Stomach smooth muscle (tissue), 2 donors: ENCODE results near the gene UBTF.

Source experiments
- H3K27ac ChIP-seq: one replicate; pipeline ENCODE4 v1.7.0; 2013; ENCODE audit warnings: mild to moderate bottlenecking, low read length, inconsistent platforms
- H3K27me3 ChIP-seq, 2 donors: one replicate each; pipeline ENCODE4 v1.7.0; 2013; ENCODE audit warnings: low read length in 2 of 2; ENCODE audit not compliant: insufficient read depth in 2 of 2, control insufficient read depth in 1 of 2
- H3K36me3 ChIP-seq, 2 donors: one replicate each; pipeline ENCODE4 v1.7.0; 2013; ENCODE audit warnings: low read length in 2 of 2; ENCODE audit not compliant: control insufficient read depth in 2 of 2, insufficient read depth in 2 of 2
- H3K4me1 ChIP-seq: one replicate; pipeline ENCODE4 v1.7.0; 2013; ENCODE audit warnings: low read length; ENCODE audit not compliant: control insufficient read depth, insufficient read depth
- H3K4me3 ChIP-seq, 2 donors: one replicate each; pipeline ENCODE4 v1.7.0; 2013; ENCODE audit warnings: low read length in 2 of 2
- H3K9ac ChIP-seq, 2 donors: one replicate each; pipeline ENCODE4 v1.7.0; 2013; ENCODE audit warnings: low read length in 2 of 2, mild to moderate bottlenecking in 1 of 2
- H3K9me3 ChIP-seq, 2 donors: one replicate each; pipeline ENCODE4 v1.7.0; 2013; ENCODE audit warnings: low read length in 2 of 2; ENCODE audit not compliant: control insufficient read depth in 2 of 2
- donor health status: healthy.
- donor health status: Pancreatic carcinoma.

The UBTF gene

GRCh38 chr17:44257815-44258760 is 38.6 kb upstream of the UBTF start:
- no peaks in the 10 kb centered on the region for H3K36me3 ChIP-seq
- no peak overlapping the region for H3K4me3 ChIP-seq
- H3K27ac ChIP-seq: no peak overlapping the region
- H3K4me1 ChIP-seq: no peaks in the 10 kb centered on the region
- no peak overlapping the region for H3K9ac ChIP-seq
- peaks cover 0 to 5% of the 10 kb centered on the region in 2 donors for H3K27me3 ChIP-seq
- no peaks in the 10 kb centered on the region for H3K9me3 ChIP-seq

- no peaks in the 10 kb centered on the region for H3K4me1 ChIP-seq
- H3K4me3 ChIP-seq: no peak overlapping the region
- no peak overlapping the region for H3K27ac ChIP-seq
- H3K9ac ChIP-seq: no peak overlapping the region
- H3K36me3 ChIP-seq: no peaks in the 10 kb centered on the region
- peaks cover 0 to 3% of the 10 kb centered on the region in 2 donors for H3K27me3 ChIP-seq
- no peaks in the 10 kb centered on the region for H3K9me3 ChIP-seq
Measured at GRCh38 chr17:44256671-44257070, 37.2 kb upstream of the UBTF start.

- Histone ChIP-seq H3K27ac (no peak overlapping the region), H3K9me3 (no peaks in the 10 kb centered on the region), H3K4me1 (no peaks in the 10 kb centered on the region), H3K4me3 (no peak overlapping the region), H3K36me3 (no peaks in the 10 kb centered on the region), H3K9ac (no peak overlapping the region), H3K27me3 (peaks cover 0 to 3% of the 10 kb centered on the region in 2 donors)
Measured at GRCh38 chr17:44255915-44256314, 36.4 kb upstream of the UBTF start.

DNA sequence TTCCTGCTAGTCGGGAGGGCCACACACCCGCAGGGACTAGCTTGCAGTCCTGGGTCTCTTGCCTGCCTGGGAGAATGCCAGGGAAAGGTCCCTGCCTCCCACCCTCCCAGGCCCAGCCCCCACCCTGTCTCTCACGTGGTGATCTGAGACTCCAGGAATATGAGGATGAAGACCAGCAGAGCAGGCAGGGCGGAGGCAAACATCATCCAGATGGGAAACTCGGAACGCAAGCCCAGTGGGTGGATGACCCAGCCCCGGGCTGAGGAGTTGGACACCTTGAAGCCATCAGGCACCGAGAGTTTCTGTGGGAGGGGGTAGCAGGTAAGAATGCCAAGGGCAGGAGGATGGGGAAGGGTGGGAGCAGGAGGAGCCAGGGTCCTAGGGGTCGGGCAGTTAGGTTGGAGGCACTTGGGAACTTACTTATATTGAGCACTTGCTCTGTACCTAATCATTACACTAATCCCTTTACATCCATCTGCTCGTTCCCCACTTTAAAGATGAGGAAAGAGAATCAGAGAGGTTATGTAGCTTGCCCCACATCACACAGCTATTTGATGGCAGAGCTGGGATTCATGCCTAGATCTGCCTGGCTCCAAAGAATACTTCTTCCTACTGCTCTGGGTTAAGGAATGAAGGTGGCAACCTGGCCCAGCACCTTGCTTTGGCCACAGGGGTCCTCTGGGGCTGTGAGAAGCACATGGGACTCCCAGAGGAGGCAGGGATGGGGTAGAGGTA is 35.1 kb upstream of the UBTF start:
- H3K9me3 ChIP-seq: no peaks in the 10 kb centered on the region
- H3K9ac ChIP-seq: no peak overlapping the region
- peaks cover 0 to 3% of the 10 kb centered on the region in 2 donors for H3K27me3 ChIP-seq
- no peaks in the 10 kb centered on the region for H3K4me1 ChIP-seq
- H3K27ac ChIP-seq: no peak overlapping the region
- H3K36me3 ChIP-seq: no peaks in the 10 kb centered on the region
- H3K4me3 ChIP-seq: no peak overlapping the region

DNA sequence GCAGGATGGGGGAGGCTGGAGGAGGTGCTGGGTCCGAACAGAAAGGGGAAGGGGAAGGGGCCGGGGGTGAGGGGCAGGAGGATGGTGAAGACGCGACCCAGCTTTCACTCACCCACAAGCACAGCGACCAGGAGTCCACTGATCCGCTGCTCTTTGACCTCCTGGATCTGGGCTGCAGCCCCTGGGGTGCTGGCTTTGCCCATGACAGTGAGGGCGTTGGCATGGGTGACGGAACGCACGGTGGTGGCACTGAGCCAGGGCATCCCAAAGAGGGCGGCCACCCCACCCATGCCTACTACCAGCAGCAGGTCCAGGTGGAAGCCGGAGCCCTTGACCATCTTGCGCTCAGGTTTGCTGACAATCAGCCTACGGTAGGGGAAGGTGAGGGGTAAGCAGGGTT is 33.5 kb upstream of the UBTF start:
- H3K36me3 ChIP-seq: no peaks in the 10 kb centered on the region
- H3K4me1 ChIP-seq: peaks cover under 1% of the 10 kb centered on the region
- peaks cover 0 to 3% of the 10 kb centered on the region in 2 donors for H3K27me3 ChIP-seq
- no peak overlapping the region for H3K9ac ChIP-seq
- H3K27ac ChIP-seq: no peak overlapping the region
- H3K4me3 ChIP-seq: no peak overlapping the region
- no peaks in the 10 kb centered on the region for H3K9me3 ChIP-seq

GRCh38 chr17:44251062-44251461 is 31.6 kb upstream of the UBTF start:
- no peak overlapping the region for H3K27ac ChIP-seq
- peaks cover 0 to under 1% of the 10 kb centered on the region in 2 donors for H3K27me3 ChIP-seq
- H3K9me3 ChIP-seq: no peaks in the 10 kb centered on the region
- H3K4me1 ChIP-seq: peaks cover 8% of the 10 kb centered on the region
- no peak overlapping the region for H3K9ac ChIP-seq
- no peaks in the 10 kb centered on the region for H3K36me3 ChIP-seq
- H3K4me3 ChIP-seq: no peak overlapping the region

DNA sequence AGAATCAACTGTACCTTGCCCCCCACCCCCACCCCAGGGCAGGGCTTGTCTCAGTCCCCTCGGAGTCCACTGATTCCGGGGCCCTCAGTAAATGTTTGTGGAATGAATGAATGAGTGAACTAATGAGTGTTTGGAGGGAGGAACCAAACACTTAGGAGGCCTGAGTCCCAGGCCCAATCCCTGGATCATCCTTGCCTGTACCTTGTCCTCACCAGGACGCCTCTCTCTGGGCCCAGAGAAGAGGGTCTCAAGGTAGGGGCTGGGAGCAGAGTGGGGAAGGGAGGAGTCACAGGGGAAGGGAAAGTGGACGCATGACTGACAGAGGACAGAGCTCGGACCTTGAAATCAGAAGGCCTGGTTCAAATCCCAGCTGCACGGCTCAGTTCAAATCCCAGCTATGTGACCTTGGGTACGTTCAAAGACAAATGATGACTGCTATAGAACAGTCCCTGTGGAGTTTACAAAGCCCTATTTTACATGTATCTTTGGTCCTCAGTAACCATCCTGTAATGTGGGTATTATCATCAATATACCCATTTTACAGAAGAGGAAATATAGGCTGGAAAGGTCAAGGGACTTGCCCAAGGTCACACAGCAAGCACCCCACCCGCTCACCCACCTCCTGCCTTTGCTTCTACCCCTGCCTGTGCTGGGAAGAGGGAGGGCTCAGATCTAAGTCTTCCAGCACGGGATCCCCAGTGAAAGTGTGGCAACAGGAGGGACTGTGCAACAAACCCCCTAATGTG is 30.2 kb upstream of the UBTF start:
- Histone ChIP-seq H3K36me3 (no peaks in the 10 kb centered on the region), H3K27me3 (no peaks in the 10 kb centered on the region), H3K4me3 (no peak overlapping the region), H3K4me1 (peaks cover 8% of the 10 kb centered on the region), H3K27ac (no peak overlapping the region), H3K9ac (no peak overlapping the region), H3K9me3 (no peaks in the 10 kb centered on the region)

GRCh38 chr17:44247876-44248736 is 28.6 kb upstream of the UBTF start:
- H3K9ac ChIP-seq: no peak overlapping the region
- H3K4me3 ChIP-seq: no peak overlapping the region
- no peak overlapping the region for H3K27ac ChIP-seq

DNA sequence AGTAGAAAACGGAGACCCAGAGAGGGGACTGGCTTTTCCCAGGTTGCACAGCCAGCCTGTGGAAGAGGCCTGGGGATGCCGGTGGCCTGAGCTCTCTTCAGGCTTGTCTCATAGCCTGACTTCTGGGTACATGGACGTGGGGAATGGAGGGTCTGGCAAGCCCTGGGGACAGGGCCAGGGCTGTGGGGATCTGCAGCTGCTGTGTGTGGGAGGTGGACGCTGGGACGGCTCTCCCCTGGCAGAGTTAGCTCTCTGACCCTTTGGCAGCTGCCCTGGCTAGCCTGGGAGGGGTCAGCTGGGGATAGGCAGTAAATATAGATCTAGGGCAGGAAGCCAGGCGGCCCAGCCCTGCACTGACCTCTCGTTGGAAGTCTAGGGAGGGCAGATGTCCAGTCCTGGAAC is 28.0 kb upstream of the UBTF start:
- H3K4me1 ChIP-seq: peaks cover 8% of the 10 kb centered on the region
- H3K27me3 ChIP-seq: no peaks in the 10 kb centered on the region
- no peak overlapping the region for H3K27ac ChIP-seq
- no peak overlapping the region for H3K9ac ChIP-seq
- H3K36me3 ChIP-seq: no peaks in the 10 kb centered on the region
- H3K9me3 ChIP-seq: no peaks in the 10 kb centered on the region
- no peak overlapping the region for H3K4me3 ChIP-seq

More at GRCh38 chr17:44247876-44248736, 28.6 kb upstream of the UBTF start:
- Histone ChIP-seq H3K36me3 (no peaks in the 10 kb centered on the region), H3K4me1 (peaks cover 8% of the 10 kb centered on the region), H3K9me3 (no peaks in the 10 kb centered on the region), H3K27me3 (no peaks in the 10 kb centered on the region)
